Measurements from ENCODE around the gene SOX4.
A peak's percentile ranks its signal among the peaks of the same experiment; 100 is the strongest.

Gene SOX4

DNA sequence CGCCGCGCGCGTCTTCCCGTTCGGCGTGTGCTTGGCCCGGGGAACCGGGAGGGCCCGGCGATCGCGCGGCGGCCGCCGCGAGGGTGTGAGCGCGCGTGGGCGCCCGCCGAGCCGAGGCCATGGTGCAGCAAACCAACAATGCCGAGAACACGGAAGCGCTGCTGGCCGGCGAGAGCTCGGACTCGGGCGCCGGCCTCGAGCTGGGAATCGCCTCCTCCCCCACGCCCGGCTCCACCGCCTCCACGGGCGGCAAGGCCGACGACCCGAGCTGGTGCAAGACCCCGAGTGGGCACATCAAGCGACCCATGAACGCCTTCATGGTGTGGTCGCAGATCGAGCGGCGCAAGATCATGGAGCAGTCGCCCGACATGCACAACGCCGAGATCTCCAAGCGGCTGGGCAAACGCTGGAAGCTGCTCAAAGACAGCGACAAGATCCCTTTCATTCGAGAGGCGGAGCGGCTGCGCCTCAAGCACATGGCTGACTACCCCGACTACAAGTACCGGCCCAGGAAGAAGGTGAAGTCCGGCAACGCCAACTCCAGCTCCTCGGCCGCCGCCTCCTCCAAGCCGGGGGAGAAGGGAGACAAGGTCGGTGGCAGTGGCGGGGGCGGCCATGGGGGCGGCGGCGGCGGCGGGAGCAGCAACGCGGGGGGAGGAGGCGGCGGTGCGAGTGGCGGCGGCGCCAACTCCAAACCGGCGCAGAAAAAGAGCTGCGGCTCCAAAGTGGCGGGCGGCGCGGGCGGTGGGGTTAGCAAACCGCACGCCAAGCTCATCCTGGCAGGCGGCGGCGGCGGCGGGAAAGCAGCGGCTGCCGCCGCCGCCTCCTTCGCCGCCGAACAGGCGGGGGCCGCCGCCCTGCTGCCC is 1.1 kb downstream of the SOX4 start:
- peak in 1 of 2 experiments; percentile 28 for DNase-seq

DNA sequence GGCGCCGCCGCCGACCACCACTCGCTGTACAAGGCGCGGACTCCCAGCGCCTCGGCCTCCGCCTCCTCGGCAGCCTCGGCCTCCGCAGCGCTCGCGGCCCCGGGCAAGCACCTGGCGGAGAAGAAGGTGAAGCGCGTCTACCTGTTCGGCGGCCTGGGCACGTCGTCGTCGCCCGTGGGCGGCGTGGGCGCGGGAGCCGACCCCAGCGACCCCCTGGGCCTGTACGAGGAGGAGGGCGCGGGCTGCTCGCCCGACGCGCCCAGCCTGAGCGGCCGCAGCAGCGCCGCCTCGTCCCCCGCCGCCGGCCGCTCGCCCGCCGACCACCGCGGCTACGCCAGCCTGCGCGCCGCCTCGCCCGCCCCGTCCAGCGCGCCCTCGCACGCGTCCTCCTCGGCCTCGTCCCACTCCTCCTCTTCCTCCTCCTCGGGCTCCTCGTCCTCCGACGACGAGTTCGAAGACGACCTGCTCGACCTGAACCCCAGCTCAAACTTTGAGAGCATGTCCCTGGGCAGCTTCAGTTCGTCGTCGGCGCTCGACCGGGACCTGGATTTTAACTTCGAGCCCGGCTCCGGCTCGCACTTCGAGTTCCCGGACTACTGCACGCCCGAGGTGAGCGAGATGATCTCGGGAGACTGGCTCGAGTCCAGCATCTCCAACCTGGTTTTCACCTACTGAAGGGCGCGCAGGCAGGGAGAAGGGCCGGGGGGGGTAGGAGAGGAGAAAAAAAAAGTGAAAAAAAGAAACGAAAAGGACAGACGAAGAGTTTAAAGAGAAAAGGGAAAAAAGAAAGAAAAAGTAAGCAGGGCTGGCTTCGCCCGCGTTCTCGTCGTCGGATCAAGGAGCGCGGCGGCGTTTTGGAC is 2.0 kb downstream of the SOX4 start:
- no peak for DNase-seq

DNA sequence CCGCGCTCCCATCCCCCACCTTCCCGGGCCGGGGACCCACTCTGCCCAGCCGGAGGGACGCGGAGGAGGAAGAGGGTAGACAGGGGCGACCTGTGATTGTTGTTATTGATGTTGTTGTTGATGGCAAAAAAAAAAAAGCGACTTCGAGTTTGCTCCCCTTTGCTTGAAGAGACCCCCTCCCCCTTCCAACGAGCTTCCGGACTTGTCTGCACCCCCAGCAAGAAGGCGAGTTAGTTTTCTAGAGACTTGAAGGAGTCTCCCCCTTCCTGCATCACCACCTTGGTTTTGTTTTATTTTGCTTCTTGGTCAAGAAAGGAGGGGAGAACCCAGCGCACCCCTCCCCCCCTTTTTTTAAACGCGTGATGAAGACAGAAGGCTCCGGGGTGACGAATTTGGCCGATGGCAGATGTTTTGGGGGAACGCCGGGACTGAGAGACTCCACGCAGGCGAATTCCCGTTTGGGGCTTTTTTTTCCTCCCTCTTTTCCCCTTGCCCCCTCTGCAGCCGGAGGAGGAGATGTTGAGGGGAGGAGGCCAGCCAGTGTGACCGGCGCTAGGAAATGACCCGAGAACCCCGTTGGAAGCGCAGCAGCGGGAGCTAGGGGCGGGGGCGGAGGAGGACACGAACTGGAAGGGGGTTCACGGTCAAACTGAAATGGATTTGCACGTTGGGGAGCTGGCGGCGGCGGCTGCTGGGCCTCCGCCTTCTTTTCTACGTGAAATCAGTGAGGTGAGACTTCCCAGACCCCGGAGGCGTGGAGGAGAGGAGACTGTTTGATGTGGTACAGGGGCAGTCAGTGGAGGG is 2.8 kb downstream of the SOX4 start:
- DNase-seq: no peak

DNA sequence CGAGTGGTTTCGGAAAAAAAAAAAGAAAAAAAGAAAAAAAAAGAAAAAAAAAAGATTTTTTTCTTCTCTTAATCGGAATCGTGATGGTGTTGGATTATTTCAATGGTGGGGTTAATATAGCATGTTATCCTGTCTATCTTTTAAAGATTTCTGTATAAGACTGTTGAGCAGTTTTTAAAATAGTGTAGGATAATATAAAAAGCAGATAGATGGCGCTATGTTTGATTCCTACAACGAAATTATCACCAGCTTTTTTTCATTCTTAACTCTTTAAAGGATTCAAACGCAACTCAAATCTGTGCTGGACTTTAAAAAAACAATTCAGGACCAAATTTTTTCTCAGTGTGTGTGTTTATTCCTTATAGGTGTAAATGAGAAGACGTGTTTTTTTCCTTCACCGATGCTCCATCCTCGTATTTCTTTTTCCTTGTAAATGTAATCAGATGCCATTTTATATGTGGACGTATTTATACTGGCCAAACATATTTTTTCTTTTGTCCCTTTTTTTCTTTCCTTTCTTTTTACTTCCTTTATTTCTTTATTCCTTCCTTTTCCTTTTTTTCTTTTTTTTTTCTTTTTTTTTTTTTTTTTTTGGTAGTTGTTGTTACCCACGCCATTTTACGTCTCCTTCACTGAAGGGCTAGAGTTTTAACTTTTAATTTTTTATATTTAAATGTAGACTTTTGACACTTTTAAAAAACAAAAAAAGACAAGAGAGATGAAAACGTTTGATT is 3.6 kb downstream of the SOX4 start:
- DNase-seq: peak in 1 of 2 experiments; percentile 38

DNA sequence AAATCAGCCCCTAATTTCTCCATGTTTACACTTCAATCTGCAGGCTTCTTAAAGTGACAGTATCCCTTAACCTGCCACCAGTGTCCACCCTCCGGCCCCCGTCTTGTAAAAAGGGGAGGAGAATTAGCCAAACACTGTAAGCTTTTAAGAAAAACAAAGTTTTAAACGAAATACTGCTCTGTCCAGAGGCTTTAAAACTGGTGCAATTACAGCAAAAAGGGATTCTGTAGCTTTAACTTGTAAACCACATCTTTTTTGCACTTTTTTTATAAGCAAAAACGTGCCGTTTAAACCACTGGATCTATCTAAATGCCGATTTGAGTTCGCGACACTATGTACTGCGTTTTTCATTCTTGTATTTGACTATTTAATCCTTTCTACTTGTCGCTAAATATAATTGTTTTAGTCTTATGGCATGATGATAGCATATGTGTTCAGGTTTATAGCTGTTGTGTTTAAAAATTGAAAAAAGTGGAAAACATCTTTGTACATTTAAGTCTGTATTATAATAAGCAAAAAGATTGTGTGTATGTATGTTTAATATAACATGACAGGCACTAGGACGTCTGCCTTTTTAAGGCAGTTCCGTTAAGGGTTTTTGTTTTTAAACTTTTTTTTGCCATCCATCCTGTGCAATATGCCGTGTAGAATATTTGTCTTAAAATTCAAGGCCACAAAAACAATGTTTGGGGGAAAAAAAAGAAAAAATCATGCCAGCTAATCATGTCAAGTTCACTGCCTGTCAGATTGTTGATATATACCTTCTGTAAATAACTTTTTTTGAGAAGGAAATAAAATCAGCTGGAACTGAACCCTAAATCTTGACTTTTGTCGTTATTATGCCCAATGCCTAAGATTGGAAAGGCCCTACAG is 4.5 kb downstream of the SOX4 start:
- peak in 1 of 2 experiments; percentile 9 for DNase-seq

- no peak for DNase-seq
Observed at GRCh38 chr6:21598674-21599023, 5.1 kb downstream of the SOX4 start.

DNA sequence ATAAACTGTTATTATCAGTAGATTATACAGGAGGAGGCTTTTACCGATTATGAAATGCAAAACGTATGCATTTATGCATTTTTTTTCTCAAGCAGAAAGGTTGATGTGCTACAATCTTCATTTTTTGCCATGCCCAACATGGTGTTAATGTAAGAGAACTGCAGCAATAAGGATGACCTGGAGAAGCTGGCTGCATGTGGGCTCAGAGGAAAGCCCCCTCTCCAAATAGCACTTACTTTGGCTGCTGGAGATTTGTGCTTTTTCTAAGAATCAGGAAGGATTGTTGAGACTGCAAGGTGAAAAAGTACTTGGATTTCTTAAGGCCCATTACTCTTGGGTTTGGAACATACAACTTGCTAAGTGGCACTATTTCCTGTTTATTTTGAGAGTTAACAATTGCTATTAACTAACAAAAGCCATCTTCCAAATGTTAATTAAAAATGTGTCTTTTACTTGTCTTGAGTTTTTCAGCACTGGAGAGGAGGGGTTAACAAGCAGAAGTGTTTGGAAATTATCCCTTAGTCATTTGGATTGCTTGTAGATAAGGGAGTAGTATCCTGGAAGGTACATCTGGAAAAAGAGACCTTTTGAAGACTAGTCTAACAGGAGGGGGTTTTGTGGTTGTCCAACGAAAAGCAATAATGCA is 5.6 kb downstream of the SOX4 start:
- no peak for DNase-seq

GRCh38 chr6:21601339-21601923 is 7.9 kb downstream of the SOX4 start:
- DNase-seq: no peak

- no peak for DNase-seq
Observed at GRCh38 chr6:21601932-21602390, 8.4 kb downstream of the SOX4 start.

DNA sequence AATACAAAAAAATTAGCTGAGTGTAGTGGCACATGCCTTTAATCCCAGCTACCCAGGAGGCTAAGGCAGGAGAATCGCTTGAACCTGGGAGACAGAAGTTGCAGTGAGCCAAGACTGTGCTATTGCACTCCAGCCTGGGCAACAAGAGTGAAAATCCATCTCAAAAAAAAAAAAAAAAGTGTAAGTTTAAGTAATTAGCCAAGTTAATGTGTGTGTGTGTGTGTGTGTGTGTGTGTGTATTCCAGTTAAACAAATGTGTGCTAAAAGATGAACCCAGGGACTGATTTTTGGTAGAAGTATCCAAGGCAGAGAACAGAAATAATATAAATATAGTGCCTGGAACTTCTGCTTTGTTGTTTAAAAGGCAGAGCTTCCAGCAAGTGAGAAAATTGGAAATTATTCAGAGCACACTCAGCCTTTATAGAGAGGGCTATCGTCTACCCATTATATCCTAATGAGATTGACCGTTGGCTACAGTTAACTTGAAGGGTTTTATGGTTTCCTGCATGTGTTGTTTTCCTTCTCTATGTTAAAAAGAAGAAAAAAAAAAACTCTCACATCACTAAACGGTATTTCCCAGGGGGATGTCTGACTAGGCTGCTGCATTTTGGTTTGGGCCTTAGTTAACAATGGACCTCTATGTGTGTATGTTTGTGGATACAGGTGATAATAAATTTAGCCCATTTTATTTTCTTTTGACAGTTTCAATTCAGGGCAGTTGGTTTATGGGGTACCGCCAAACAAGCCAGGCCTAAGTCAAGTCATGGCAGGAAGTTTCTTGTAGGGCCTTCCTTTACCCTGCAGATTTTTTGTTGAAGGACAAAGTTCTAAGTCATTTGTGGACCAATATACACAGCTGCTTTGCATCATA is 9.8 kb downstream of the SOX4 start:
- DNase-seq: no peak

DNA sequence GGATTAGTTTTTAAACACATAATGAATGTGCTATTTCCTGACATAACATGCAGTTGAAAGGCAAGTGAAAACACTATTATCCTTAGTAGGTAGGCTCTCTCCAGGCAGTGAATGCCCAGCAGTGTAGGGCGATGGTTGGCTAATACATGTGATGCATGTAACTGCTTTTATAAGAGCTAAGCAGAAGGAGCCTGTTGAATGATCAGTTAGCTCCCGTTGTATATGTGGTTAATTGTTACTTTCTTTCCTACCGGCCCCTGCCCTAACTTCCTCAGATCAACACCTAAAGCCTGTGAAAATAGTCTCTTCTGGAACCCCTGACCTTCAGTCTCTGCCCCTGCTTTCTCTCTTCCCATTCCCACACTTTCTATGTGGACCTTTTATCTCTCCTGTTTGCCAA is 10.5 kb downstream of the SOX4 start:
- DNase-seq: no peak

GRCh38 chr6:21605166-21605565 is 11.6 kb downstream of the SOX4 start:
- DNase-seq: no peak

GRCh38 chr6:21608601-21609000 is 15.1 kb downstream of the SOX4 start:
- DNase-seq: no peak

DNA sequence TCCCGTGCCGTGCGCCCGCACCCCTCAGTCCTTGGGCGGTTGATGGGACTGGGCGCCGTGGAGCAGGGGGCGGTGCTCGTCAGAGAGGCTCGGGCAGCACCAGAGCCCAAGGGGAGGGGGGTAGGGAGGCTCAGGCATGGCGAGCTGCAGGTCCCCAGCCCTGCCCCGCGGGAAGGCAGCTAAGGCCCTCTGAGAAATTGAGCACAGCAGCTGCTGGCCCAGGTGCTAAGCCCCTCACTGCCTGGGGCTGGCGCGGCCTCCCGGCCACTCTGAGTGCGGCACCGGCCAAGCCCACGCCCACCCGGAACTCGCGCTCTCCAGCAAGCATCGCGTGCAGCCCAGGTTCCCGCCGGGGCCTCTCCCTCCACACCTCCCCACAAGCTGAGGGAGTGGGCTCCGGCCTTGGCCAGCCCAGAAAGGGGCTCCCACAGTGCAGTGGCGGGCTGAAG is 16.4 kb downstream of the SOX4 start:
- DNase-seq: no peak

DNA sequence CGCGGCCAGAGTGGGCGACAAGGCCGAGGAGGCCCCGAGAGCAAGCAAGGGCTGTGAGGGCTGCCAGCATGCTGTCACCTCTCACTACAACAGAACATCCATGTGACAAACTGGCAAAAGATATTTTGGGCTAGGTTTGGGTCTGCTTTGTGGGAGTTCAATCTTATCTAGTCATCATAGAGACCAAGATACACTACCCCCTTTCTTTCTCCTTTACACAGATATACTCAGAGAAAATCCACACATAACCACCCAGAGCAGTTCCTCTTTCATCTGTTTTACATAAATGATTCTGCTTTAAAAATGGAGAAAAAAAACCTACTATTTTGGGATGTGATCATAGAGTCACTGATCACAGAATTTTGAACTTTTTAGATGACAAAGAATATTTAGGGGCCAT is 16.8 kb downstream of the SOX4 start:
- DNase-seq: no peak

GRCh38 chr6:21611485-21611884 is 17.9 kb downstream of the SOX4 start:
- DNase-seq: no peak

DNA sequence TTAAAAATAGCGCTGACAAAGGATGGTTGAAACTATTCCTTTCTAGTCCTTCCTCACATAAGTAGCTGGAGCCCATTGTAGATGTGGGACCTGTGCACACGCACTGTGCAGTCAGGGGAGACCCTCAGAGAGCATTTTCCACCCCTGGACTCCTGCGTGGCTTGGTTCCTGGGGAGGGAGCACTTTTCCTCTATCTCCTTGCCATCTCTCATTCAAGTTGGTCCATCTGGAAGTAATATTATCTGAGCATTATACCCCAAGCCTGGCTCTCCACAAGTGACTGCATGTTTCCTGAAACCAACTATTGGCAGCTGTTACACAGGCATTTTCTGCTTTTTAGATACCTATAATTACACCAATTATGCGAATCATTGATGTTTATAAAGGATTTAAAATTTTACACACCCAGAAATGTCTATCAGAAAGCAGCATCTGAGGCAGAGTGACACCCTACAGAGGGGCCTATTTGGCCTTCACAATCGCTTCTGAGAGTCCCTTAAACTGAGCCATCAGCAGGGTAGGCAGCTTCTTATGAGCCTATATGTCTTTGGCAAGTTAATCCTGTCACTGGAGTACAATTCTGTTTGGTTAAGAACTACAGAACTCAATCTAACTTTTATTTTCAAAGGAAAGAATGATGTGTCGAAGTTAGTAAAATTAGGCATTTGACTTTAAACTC is 18.7 kb downstream of the SOX4 start:
- DNase-seq: no peak

- no peak for DNase-seq
Observed at GRCh38 chr6:21613809-21614208, 20.3 kb downstream of the SOX4 start.

- DNase-seq: no peak
Observed at GRCh38 chr6:21614226-21614625, 20.7 kb downstream of the SOX4 start.
